ENCODE results near the gene DYTN. TPM values are rescaled to one million over a fixed set of nuclear protein-coding genes. Genes with fewer than 3 reads are reported as not detected.

Gene DYTN
- total RNA-seq, 1 donor from 2014 or later: not detected

- Mint-ChIP-seq H3K4me3 (no peak overlapping the region), H3K9me3 (no peaks in the 10 kb centered on the region), H3K4me1 (peaks cover 3% of the 10 kb centered on the region), H3K27me3 (peaks cover 7% of the 10 kb centered on the region), H3K27ac (no peak overlapping the region), H3K36me3 (ENCODE audit: low read depth) (no peaks in the 10 kb centered on the region)
- ATAC-seq (ENCODE audit: low read depth) (no peak), DNase-seq (no peak)
- intact Hi-C loops (cut with micrococcal nuclease): no loop called here
- TF ChIP-seq CTCF (IDR thresholded peaks at IDR 0.05): no peak
- POLR2A ChIA-PET: no interaction called here
- CTCF ChIA-PET: no interaction called here
Measured at GRCh38 chr2:206713746-206714145, 4.5 kb downstream of the DYTN start.

- H3K9me3 Mint-ChIP-seq: no peaks in the 10 kb centered on the region
Measured at GRCh38 chr2:206708286-206708685, 9.9 kb downstream of the DYTN start.

GRCh38 chr2:206707164-206707701, 11.0 kb downstream of the DYTN start:
- POLR2A ChIA-PET: no interaction called here
- DNase-seq (no peak), ATAC-seq (ENCODE audit: low read depth) (no peak)
- H3K9me3 Mint-ChIP-seq: no peaks in the 10 kb centered on the region
- no peak overlapping the region for H3K27ac Mint-ChIP-seq
- CTCF ChIA-PET: no interaction called here
- intact Hi-C loops (cut with micrococcal nuclease): no loop called here
- H3K36me3 Mint-ChIP-seq (ENCODE audit: low read depth): no peaks in the 10 kb centered on the region
- no peak for TF ChIP-seq CTCF (IDR thresholded peaks at IDR 0.05)
- peaks cover 10% of the 10 kb centered on the region for H3K27me3 Mint-ChIP-seq
- no peaks in the 10 kb centered on the region for H3K4me1 Mint-ChIP-seq
- no peak overlapping the region for H3K4me3 Mint-ChIP-seq

More at GRCh38 chr2:206708286-206708685, 9.9 kb downstream of the DYTN start:
- DNase-seq (no peak), ATAC-seq (ENCODE audit: low read depth) (no peak)
- intact Hi-C loops (cut with micrococcal nuclease): no loop called here
- ChIA-PET CTCF (interaction anchor here (1.4 kb wide), 1 partner anchor 73 kb away, joined by 6 read pairs; no protein-coding TSS in a partner anchor), POLR2A (no interaction called here)
- H3K4me3 Mint-ChIP-seq: no peak overlapping the region
- H3K36me3 Mint-ChIP-seq (ENCODE audit: low read depth): no peaks in the 10 kb centered on the region
- H3K27ac Mint-ChIP-seq: no peak overlapping the region
- H3K4me1 Mint-ChIP-seq: no peaks in the 10 kb centered on the region
- TF ChIP-seq CTCF (IDR thresholded peaks at IDR 0.05): no peak
- peaks cover 10% of the 10 kb centered on the region for H3K27me3 Mint-ChIP-seq

- Mint-ChIP-seq H3K36me3 (ENCODE audit: low read depth) (no peaks in the 10 kb centered on the region), H3K9me3 (no peaks in the 10 kb centered on the region), H3K27ac (no peak overlapping the region), H3K4me1 (no peaks in the 10 kb centered on the region), H3K27me3 (peaks cover 21% of the 10 kb centered on the region), H3K4me3 (no peak overlapping the region)
- TF ChIP-seq CTCF (IDR thresholded peaks at IDR 0.05): no peak
- no peak for DNase-seq
- CTCF ChIA-PET: no interaction called here
- POLR2A ChIA-PET: no interaction called here
- intact Hi-C loops (cut with micrococcal nuclease): no loop called here
- no peak for ATAC-seq (ENCODE audit: low read depth)
Measured at GRCh38 chr2:206701952-206702605, 16.1 kb downstream of the DYTN start.

- no peak for DNase-seq
- POLR2A ChIA-PET: no interaction called here
Measured at GRCh38 chr2:206700156-206700555, 18.0 kb downstream of the DYTN start.

More at GRCh38 chr2:206700156-206700555, 18.0 kb downstream of the DYTN start:
- Mint-ChIP-seq H3K4me3 (no peak overlapping the region), H3K27me3 (peaks cover 13% of the 10 kb centered on the region), H3K27ac (no peak overlapping the region), H3K9me3 (no peaks in the 10 kb centered on the region), H3K4me1 (no peaks in the 10 kb centered on the region), H3K36me3 (ENCODE audit: low read depth) (no peaks in the 10 kb centered on the region)
- CTCF ChIA-PET: no interaction called here
- ATAC-seq (ENCODE audit: low read depth): no peak
- intact Hi-C loops (cut with micrococcal nuclease): no loop called here
- TF ChIP-seq CTCF (IDR thresholded peaks at IDR 0.05): no peak

Measured in activated B cell treated with CpG ODN at 0.5 μM for 24 hours (primary cell).